ENCODE measurements around the gene ERC2. TPM values are rescaled to one million over a fixed set of nuclear protein-coding genes. Genes with fewer than 3 reads are reported as not detected.

The ERC2 gene
- total and polyA plus RNA-seq, 7 experiments from 2014 or later, result not detected

DNA sequence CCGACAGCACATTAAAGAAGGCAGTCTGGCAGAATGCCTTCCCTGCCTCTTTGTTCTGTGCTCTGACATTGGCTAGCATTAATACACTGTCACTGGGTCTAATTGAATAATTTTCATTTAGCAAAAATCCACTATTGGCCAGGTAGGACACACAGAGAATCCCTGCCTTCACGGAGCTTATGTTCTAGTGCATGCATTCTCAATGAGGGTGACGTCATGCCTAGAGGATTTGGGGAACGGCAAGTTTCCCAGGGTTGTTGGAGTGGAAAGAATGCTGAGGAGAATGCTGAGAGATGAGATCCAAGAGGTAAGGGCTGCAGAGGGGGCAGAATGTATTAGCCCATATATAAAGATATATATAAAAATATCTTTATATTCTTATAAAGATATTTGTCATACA, 284.7 kb downstream of the ERC2 start:
- no peaks in the 10 kb centered on the region for H3K36me3 Mint-ChIP-seq
- Histone ChIP-seq H3K27me3 (ENCODE audit: control insufficient read depth in 2 of 2, insufficient read depth in 2 of 2, low read length in 2 of 2) (no peaks in the 10 kb centered on the region), H3K4me3 (ENCODE audit: low read length) (no peak overlapping the region), H3K9me3 (ENCODE audit: control insufficient read depth in 2 of 3, low read length in 3 of 3) (no peaks in the 10 kb centered on the region), H3K27ac (ENCODE audit: low read depth, low read length) (no peak overlapping the region), H3K36me3 (ENCODE audit: control insufficient read depth in 2 of 3, insufficient read depth in 3 of 3, low read length in 3 of 3) (no peaks in the 10 kb centered on the region), H3K4me1 (ENCODE audit: control insufficient read depth in 2 of 2, insufficient read depth in 2 of 2, low read length in 2 of 2) (no peaks in the 10 kb centered on the region)
- H3K4me3 Mint-ChIP-seq, result no peak overlapping the region
- no peak overlapping the region for H3K27ac Mint-ChIP-seq
- DNase-seq (no peak), ATAC-seq (no peak)
- H3K9me3 Mint-ChIP-seq, result peaks cover 0 to 6% (median 0%) of the 10 kb centered on the region in 11 donors
- CTCF ChIA-PET, result no interaction called here
- H3K27me3 Mint-ChIP-seq, result peaks cover 0 to 12% (median 0%) of the 10 kb centered on the region in 5 donors
- no peaks in the 10 kb centered on the region for H3K4me1 Mint-ChIP-seq
- POLR2A ChIA-PET, result no interaction called here
- intact Hi-C loops (cut with micrococcal nuclease), result no loop called here

DNA sequence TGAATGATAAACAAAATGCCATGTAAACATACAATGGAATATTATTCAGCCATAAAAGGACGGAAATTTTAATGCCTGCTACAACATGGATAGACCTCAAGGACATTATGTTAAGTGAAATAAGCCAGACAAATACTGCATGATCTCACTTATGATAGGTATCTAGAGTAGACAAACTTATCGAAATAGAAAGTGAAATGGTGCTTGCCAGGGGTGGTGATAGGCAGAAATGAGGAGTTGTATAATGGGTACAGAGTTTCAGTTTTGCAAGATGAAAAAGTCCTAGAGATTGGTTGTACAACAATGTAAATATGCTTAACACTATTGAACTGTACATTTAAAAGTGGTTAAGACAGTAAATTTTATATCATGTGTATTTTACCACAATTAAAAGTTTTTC, 287.8 kb downstream of the ERC2 start:
- H3K9me3 ChIP-seq (ENCODE audit: control insufficient read depth in 2 of 3, low read length in 3 of 3), result no peaks in the 10 kb centered on the region
- ATAC-seq, result no peak
- Mint-ChIP-seq H3K4me1 (no peaks in the 10 kb centered on the region), H3K9me3 (peaks cover 0 to 6% (median 0%) of the 10 kb centered on the region in 11 donors), H3K27ac (no peak overlapping the region), H3K27me3 (peaks cover 0 to 9% (median 0%) of the 10 kb centered on the region in 5 donors), H3K4me3 (no peak overlapping the region), H3K36me3 (no peaks in the 10 kb centered on the region)
- intact Hi-C loops (cut with micrococcal nuclease), result no loop called here
- H3K4me1 ChIP-seq (ENCODE audit: control insufficient read depth in 2 of 2, insufficient read depth in 2 of 2, low read length in 2 of 2), result no peaks in the 10 kb centered on the region
- CTCF ChIA-PET, result no interaction called here
- H3K36me3 ChIP-seq (ENCODE audit: control insufficient read depth in 2 of 3, insufficient read depth in 3 of 3, low read length in 3 of 3), result no peaks in the 10 kb centered on the region
- POLR2A ChIA-PET, result no interaction called here
- H3K27ac ChIP-seq (ENCODE audit: low read depth, low read length), result no peak overlapping the region
- no peak overlapping the region for H3K4me3 ChIP-seq (ENCODE audit: low read length)
- no peaks in the 10 kb centered on the region for H3K27me3 ChIP-seq (ENCODE audit: control insufficient read depth in 2 of 2, insufficient read depth in 2 of 2, low read length in 2 of 2)
- no peak for DNase-seq

DNA sequence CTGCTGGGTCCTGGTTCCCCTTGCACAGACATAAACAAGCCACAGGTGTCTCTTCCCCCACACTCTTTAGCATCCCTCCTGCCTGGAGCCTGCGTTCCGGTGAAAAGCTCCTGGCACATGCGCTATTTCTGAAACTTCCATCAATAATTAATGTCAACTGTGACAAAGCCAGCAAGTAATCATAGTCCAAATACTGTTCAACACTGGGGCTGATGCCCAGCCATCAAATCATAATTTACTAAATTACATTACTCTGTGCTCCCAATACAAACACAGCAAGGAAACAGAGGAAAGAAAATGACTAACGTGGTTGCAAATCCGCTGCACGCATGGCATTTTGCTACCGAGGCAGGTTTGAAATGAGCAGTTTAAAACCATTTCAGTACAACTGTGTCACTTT, 294.7 kb downstream of the ERC2 start:
- H3K4me1 Mint-ChIP-seq, result no peaks in the 10 kb centered on the region
- CTCF ChIA-PET, result no interaction called here
- no peaks in the 10 kb centered on the region for H3K4me1 ChIP-seq (ENCODE audit: control insufficient read depth in 2 of 2, insufficient read depth in 2 of 2, low read length in 2 of 2)
- H3K4me3 ChIP-seq (ENCODE audit: low read length), result no peak overlapping the region
- H3K9me3 Mint-ChIP-seq, result peaks cover 0 to 5% (median 0%) of the 10 kb centered on the region in 11 donors
- no peak overlapping the region for H3K27ac Mint-ChIP-seq
- no peaks in the 10 kb centered on the region for H3K36me3 Mint-ChIP-seq
- peaks cover 0 to 23% (median 9%) of the 10 kb centered on the region in 5 donors for H3K27me3 Mint-ChIP-seq
- H3K4me3 Mint-ChIP-seq, result no peak overlapping the region
- ATAC-seq (no peak), DNase-seq (no peak)
- intact Hi-C loops (cut with micrococcal nuclease), result no loop called here
- no peaks in the 10 kb centered on the region for H3K9me3 ChIP-seq (ENCODE audit: control insufficient read depth in 2 of 3, low read length in 3 of 3)
- no peak overlapping the region for H3K27ac ChIP-seq (ENCODE audit: low read depth, low read length)
- POLR2A ChIA-PET, result no interaction called here
- H3K27me3 ChIP-seq (ENCODE audit: control insufficient read depth in 2 of 2, insufficient read depth in 2 of 2, low read length in 2 of 2), result no peaks in the 10 kb centered on the region
- H3K36me3 ChIP-seq (ENCODE audit: control insufficient read depth in 2 of 3, insufficient read depth in 3 of 3, low read length in 3 of 3), result no peaks in the 10 kb centered on the region

DNA sequence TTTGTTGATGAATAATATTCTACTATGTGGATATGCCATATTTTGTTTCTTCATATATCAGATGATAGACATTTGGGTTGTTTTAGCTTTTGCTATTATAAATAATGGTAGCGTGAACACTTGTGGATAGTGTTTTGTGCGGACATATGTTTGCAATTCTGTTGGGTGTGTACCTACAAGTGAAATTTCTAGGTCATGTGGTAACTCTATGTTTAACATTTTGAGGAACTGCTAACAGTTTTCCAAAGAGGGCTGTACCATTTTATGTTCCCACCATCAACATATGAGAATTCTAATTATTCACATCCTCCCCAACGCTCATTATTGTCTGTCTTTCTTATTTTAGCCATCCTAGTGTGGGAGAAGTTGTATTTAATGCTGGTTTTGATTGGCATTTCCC, 303.8 kb downstream of the ERC2 start:
- Mint-ChIP-seq H3K4me1 (no peaks in the 10 kb centered on the region), H3K36me3 (peaks cover 0 to 5% (median 0%) of the 10 kb centered on the region in 5 donors), H3K9me3 (peaks cover 0 to 27% (median 6%) of the 10 kb centered on the region in 11 donors), H3K27me3 (peaks cover 0 to 23% (median 9%) of the 10 kb centered on the region in 5 donors), H3K27ac (no peak overlapping the region), H3K4me3 (no peak overlapping the region)
- Histone ChIP-seq H3K9me3 (ENCODE audit: control insufficient read depth in 2 of 3, low read length in 3 of 3) (no peaks in the 10 kb centered on the region), H3K36me3 (ENCODE audit: control insufficient read depth in 2 of 3, insufficient read depth in 3 of 3, low read length in 3 of 3) (no peaks in the 10 kb centered on the region), H3K4me3 (ENCODE audit: low read length) (no peak overlapping the region), H3K27ac (ENCODE audit: low read depth, low read length) (no peak overlapping the region), H3K4me1 (ENCODE audit: control insufficient read depth in 2 of 2, insufficient read depth in 2 of 2, low read length in 2 of 2) (no peaks in the 10 kb centered on the region), H3K27me3 (ENCODE audit: control insufficient read depth in 2 of 2, insufficient read depth in 2 of 2, low read length in 2 of 2) (no peaks in the 10 kb centered on the region)
- DNase-seq, result no peak
- ATAC-seq, result no peak
- ChIA-PET POLR2A (no interaction called here), CTCF (no interaction called here)
- intact Hi-C loops (cut with micrococcal nuclease), result no loop called here

DNA sequence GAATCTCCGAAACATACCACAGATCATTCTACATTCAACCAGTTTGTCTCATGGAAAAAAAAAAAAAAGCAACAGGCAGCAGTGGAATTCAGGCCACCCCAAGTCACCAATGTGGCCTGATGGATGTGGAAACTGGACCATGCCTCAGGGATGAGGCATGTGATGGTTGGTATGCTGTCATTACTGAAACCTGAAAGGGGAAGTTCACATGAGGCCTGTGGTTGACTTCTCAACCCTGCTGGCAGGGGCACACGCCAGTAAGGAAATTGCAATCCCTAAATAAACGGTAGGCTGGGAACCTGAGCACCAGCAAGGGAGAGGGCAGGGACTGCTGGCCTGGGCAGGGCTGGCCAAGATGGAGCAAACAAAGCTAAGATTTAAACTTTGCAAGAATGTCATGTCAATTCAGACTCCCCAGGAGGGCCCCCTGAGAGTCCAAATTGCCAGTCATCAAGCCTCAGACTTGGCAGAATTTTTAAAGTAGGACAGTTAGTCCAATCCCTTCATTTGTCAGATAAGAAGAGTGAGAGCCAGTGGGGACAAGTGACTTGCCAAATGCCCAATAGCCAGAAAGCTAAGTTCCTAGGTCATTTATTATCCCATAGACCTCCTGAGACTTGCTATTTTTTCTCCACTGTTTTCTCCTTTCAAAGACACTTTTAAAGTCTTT, 310.4 kb downstream of the ERC2 start:
- H3K9me3 Mint-ChIP-seq, result peaks cover 0 to 17% (median 8%) of the 10 kb centered on the region in 11 donors
- ATAC-seq, result peak; percentile 77
- ChIA-PET POLR2A (no interaction called here), CTCF (no interaction called here)
- Histone ChIP-seq H3K27me3 (ENCODE audit: control insufficient read depth in 2 of 2, insufficient read depth in 2 of 2, low read length in 2 of 2) (no peaks in the 10 kb centered on the region), H3K9me3 (ENCODE audit: control insufficient read depth in 2 of 3, low read length in 3 of 3) (no peaks in the 10 kb centered on the region), H3K27ac (ENCODE audit: low read depth, low read length) (no peak overlapping the region), H3K4me3 (ENCODE audit: low read length) (no peak overlapping the region), H3K36me3 (ENCODE audit: control insufficient read depth in 2 of 3, insufficient read depth in 3 of 3, low read length in 3 of 3) (no peaks in the 10 kb centered on the region), H3K4me1 (ENCODE audit: control insufficient read depth in 2 of 2, insufficient read depth in 2 of 2, low read length in 2 of 2) (no peaks in the 10 kb centered on the region)
- DNase-seq, result no peak
- no peaks in the 10 kb centered on the region for H3K4me1 Mint-ChIP-seq
- no peak overlapping the region for H3K4me3 Mint-ChIP-seq
- intact Hi-C loops (cut with micrococcal nuclease), result no loop called here
- no peak overlapping the region for H3K27ac Mint-ChIP-seq
- peaks cover 0 to 3% (median 0%) of the 10 kb centered on the region in 5 donors for H3K27me3 Mint-ChIP-seq
- H3K36me3 Mint-ChIP-seq, result peaks cover 0 to 5% (median 0%) of the 10 kb centered on the region in 5 donors

DNA sequence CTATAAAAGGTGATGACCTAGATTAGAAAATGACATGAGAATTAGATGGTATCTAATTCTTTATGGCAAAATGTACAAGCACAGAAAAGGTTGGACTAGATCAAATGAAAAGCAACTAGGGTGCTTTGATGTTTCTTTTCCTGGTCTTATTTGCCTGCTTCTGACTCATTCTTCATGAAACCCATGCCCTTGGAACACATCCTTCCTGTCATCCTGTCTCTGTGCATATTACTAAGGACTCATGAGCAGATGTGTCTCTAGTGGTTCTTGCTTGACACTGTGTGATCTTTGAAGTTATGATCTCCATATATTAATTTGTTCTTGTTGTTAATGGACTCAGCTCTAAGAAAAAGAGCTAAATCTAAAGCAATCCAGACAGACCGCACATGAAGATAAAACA, 314.0 kb downstream of the ERC2 start:
- ChIA-PET POLR2A (no interaction called here), CTCF (no interaction called here)
- no peak overlapping the region for H3K4me3 ChIP-seq (ENCODE audit: low read length)
- peaks cover 0 to 5% (median 0%) of the 10 kb centered on the region in 11 donors for H3K9me3 Mint-ChIP-seq
- ATAC-seq, result no peak
- no peaks in the 10 kb centered on the region for H3K4me1 ChIP-seq (ENCODE audit: control insufficient read depth in 2 of 2, insufficient read depth in 2 of 2, low read length in 2 of 2)
- no peaks in the 10 kb centered on the region for H3K36me3 ChIP-seq (ENCODE audit: control insufficient read depth in 2 of 3, insufficient read depth in 3 of 3, low read length in 3 of 3)
- H3K9me3 ChIP-seq (ENCODE audit: control insufficient read depth in 2 of 3, low read length in 3 of 3), result no peaks in the 10 kb centered on the region
- no peak overlapping the region for H3K4me3 Mint-ChIP-seq
- H3K27ac Mint-ChIP-seq, result no peak overlapping the region
- H3K27me3 ChIP-seq (ENCODE audit: control insufficient read depth in 2 of 2, insufficient read depth in 2 of 2, low read length in 2 of 2), result no peaks in the 10 kb centered on the region
- peaks cover 0 to 3% (median 0%) of the 10 kb centered on the region in 5 donors for H3K27me3 Mint-ChIP-seq
- no peak for DNase-seq
- H3K27ac ChIP-seq (ENCODE audit: low read depth, low read length), result no peak overlapping the region
- peaks cover 0 to 2% (median 0%) of the 10 kb centered on the region in 7 donors for H3K4me1 Mint-ChIP-seq
- no peaks in the 10 kb centered on the region for H3K36me3 Mint-ChIP-seq
- intact Hi-C loops (cut with micrococcal nuclease), result no loop called here

DNA sequence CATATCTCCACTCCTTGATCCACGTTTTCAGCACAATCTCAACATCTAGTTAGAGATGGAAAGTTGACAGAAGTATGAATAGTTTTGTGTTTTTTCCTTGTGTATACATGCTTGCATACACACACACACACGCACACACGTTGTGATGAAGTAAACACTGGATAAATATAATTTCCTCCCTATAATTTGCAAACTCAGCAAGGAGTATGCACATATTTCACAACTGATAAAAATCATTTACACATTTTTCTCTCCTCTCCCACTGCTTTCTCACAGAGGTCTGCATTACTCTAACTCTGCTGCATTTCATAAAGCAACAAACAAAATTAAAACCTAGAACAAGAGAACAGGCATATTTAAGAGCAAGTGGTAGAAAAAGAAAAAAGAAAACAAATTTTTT, 320.9 kb downstream of the ERC2 start:
- no peak for DNase-seq
- intact Hi-C loops (cut with micrococcal nuclease), result no loop called here
- Histone ChIP-seq H3K9me3 (ENCODE audit: control insufficient read depth in 2 of 3, low read length in 3 of 3) (no peaks in the 10 kb centered on the region), H3K4me1 (ENCODE audit: control insufficient read depth in 2 of 2, insufficient read depth in 2 of 2, low read length in 2 of 2) (no peaks in the 10 kb centered on the region), H3K27ac (ENCODE audit: low read depth, low read length) (no peak overlapping the region), H3K4me3 (ENCODE audit: low read length) (no peak overlapping the region), H3K27me3 (ENCODE audit: control insufficient read depth in 2 of 2, insufficient read depth in 2 of 2, low read length in 2 of 2) (no peaks in the 10 kb centered on the region), H3K36me3 (ENCODE audit: control insufficient read depth in 2 of 3, insufficient read depth in 3 of 3, low read length in 3 of 3) (no peaks in the 10 kb centered on the region)
- no peak overlapping the region for H3K27ac Mint-ChIP-seq
- H3K36me3 Mint-ChIP-seq, result no peaks in the 10 kb centered on the region
- ChIA-PET POLR2A (no interaction called here), CTCF (no interaction called here)
- peaks cover 0 to 2% (median 0%) of the 10 kb centered on the region in 7 donors for H3K4me1 Mint-ChIP-seq
- peaks cover 0 to 21% (median 0%) of the 10 kb centered on the region in 5 donors for H3K27me3 Mint-ChIP-seq
- no peak overlapping the region for H3K4me3 Mint-ChIP-seq
- H3K9me3 Mint-ChIP-seq, result peaks cover 0 to 1% (median 0%) of the 10 kb centered on the region in 11 donors
- no peak for ATAC-seq
